NOMO-1 (cell line): ENCODE data around the gene SCAPER.

Experiments
- DNase-seq, 2 experiments: peaks; one replicate each; lab custom pipeline; 2025; ENCODE audit not compliant: unreplicated experiment in 2 of 2; lab: John Stamatoyannopoulos, UW

SCAPER gene

GRCh38 chr15:76344893-76345582, 560.1 kb downstream of the SCAPER start:
- DNase-seq = no peak

- no peak for DNase-seq
These were observed 561.7 kb downstream of the SCAPER start for GRCh38 chr15:76343313-76343996.

GRCh38 chr15:76342382-76343201, 562.5 kb downstream of the SCAPER start:
- no peak for DNase-seq

GRCh38 chr15:76342058-76342381, 563.1 kb downstream of the SCAPER start:
- no peak for DNase-seq

- no peak for DNase-seq
These were observed 563.6 kb downstream of the SCAPER start for GRCh38 chr15:76341366-76342057.

GRCh38 chr15:76340803-76341365, 564.3 kb downstream of the SCAPER start:
- DNase-seq = peak; percentile 19 to 32

- DNase-seq = peak in 1 of 2 experiments; percentile 13
These were observed 564.8 kb downstream of the SCAPER start for GRCh38 chr15:76340198-76340802.

- DNase-seq = peak in 1 of 2 experiments; percentile 63
These were observed 565.6 kb downstream of the SCAPER start for GRCh38 chr15:76339305-76340197.

- DNase-seq = peak in 1 of 2 experiments; percentile 55
These were observed 566.4 kb downstream of the SCAPER start for GRCh38 chr15:76338486-76339304.

- DNase-seq = no peak
These were observed 567.2 kb downstream of the SCAPER start for GRCh38 chr15:76337696-76338485.

- no peak for DNase-seq
These were observed 568.0 kb downstream of the SCAPER start for GRCh38 chr15:76337059-76337695.

- DNase-seq = no peak
These were observed 568.7 kb downstream of the SCAPER start, which contains the start of gene ISL2 for GRCh38 chr15:76336254-76337058. TSS of gene ISL2 (plus strand) at chr15:76336773. CDS start at chr15:76336884, 111 bp downstream.

- DNase-seq = peak in 1 of 2 experiments; percentile 28
These were observed 569.6 kb downstream of the SCAPER start for GRCh38 chr15:76335307-76336253.

- DNase-seq = no peak
These were observed 570.5 kb downstream of the SCAPER start for GRCh38 chr15:76334438-76335306.
